DMS53 (cell line): Measurements from ENCODE around the gene CEP83.
"Not testable (repeated sequence)": the region's sequence is repeated elsewhere in the genome, so short reads cannot be mapped to it uniquely, and the experiment has no call there.

Experiments used
- DNase-seq: peaks from one replicate; lab custom pipeline; 2025; lab: John Stamatoyannopoulos, UW

Gene CEP83

GRCh38 chr12:94459728-94460615 is at the start of gene CEP83:
Gene CEP83 (minus strand): TSS chr12:94459867. CDS start chr12:94412490, 47,377 bp downstream.
- peak; percentile 98 for DNase-seq

GRCh38 chr12:94509317-94509716 is 49.6 kb upstream of the CEP83 start:
- DNase-seq = no peak

DNA sequence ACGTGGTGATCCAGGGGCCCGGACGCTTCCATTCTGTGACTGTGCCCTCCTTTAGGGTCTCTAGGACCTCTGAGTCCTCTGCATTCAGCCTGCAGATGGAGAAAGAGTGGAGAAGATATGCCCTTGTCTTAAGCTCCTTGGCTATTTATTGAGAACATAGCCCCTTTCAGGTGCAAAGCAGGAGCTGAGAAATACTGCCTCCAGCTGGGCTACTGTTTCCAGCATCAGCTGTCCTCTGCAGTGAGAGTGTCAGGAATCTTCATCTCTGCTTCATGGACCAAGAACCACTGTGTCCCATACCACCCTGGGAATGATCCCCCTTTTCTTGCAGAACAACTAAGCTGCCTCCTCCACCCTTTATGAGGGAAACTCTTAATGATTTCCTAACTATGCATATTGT is 47.8 kb upstream of the CEP83 start:
- DNase-seq = no peak

DNA sequence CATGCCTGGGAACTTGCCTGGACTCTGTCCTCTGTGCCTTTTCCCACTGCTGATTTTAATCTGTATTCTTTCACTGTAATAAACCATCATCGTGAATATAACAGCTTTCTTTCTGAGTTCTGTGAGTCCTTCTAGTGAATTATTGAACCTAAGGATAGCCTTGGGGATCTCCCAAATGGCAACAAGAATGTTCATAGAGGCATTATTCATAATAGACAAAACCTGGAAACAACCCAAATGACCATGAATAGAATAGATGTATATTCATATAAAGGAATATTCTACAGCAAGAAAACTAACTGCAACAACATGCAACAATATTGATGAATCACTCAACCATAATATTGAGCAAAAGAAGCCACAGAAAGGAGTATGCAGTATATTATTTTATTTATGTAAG is 44.7 kb upstream of the CEP83 start:
- DNase-seq = no peak

GRCh38 chr12:94503619-94504018 is 44.0 kb upstream of the CEP83 start:
- DNase-seq = no peak

DNA sequence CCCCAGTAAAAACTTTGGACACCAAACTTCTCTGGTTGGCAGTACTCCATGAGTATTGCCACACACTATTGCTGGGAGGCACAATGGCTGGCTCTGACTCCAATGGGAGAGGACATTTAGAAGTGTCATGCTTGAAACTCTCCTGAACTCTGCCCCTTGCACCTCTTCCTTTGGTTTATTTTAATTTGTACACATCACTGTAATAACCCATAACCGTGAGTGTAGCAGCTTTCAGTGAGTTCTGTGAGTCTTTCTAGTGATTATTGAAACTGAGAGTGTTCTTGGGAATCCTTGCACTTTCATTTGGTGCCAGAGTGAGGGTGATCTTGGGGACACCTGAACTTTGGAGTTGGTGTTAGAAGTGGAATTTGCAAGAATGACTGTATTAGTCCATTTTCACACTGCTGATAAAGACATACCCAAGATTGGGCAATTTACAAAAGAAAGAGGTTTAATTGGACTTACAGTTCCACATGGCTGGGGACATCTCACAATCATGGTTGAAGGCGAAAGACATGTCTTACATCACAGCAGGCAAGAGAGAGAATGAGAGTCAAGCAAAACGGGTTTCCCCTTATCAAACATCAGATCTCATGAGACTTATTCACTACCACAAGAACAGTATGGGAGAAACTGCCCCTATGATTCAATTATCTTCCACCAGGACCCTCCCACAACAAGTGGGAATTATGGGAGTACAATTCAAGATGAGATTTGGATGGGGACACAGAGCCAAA is 41.3 kb upstream of the CEP83 start:
- DNase-seq = no peak

GRCh38 chr12:94498698-94499097 is 39.0 kb upstream of the CEP83 start:
- DNase-seq = no peak

DNA sequence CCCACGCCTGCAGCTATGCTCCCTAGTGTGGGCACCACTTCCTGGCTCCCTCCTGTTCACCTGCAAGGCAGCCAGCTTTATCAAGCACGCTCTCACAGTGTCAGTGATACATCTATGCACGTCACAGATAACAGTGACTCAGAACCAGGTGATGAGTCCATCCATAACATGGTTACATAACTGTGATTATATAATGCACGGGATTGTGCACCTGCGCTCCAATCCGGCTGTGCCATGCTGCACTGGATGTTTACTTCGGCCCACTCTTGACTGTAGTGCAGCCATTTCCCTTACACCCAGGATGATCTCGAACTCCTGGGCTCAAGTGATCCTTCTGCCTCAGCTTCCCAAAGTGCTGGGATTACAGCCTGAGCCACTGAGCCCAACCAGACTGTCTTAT is 38.4 kb upstream of the CEP83 start:
- peak; percentile 84 for DNase-seq

- DNase-seq = no peak
Observed at GRCh38 chr12:94495445-94496115, 35.9 kb upstream of the CEP83 start.

DNA sequence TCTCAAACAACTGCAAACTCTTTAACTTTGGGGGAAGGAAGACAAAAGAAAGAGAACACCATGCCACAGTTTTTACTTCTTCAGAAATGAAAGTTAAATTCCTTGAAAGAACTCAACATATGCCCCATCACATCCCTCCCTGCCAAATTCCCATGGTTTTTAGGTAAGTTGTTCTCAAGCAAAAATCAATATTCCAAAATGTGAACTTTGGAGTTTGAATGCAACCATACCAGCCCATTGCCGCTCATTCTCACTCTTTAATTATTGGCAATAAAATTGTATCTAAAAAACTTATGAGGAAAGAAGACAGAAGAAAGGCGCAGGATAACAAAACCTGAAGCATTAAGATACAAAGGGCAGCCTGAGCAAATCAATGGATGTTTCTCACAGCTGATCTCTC is 31.8 kb upstream of the CEP83 start:
- DNase-seq = no peak

DNA sequence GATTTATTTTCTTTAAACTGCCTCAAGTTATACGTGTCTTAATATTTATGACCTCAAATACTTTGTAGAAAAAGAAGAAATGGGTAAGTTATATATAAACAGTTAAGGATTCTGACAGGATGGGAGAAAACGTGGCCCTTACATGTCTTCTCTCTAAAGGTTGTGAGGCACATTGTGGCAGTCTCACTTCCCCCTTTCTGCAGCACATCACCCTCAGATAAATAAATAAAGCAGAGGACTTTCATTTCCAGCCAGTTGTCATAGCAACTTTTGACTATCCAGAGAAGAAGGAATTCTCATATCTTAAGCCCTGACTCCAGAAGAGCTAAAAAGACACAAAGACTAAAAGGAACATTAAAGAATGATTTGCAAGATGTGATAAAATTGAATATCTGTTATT is 28.8 kb upstream of the CEP83 start:
- peak; percentile 36 for DNase-seq

GRCh38 chr12:94481734-94482133 is 22.1 kb upstream of the CEP83 start:
- no peak for DNase-seq

- no peak for DNase-seq
Observed at GRCh38 chr12:94469522-94469921, 9.9 kb upstream of the CEP83 start.

- DNase-seq = peak; percentile 56
Observed at GRCh38 chr12:94460616-94460959, 921 bp upstream of the CEP83 start.

GRCh38 chr12:94458877-94459727 is 565 bp downstream of the CEP83 start:
- peak; percentile 90 for DNase-seq

DNA sequence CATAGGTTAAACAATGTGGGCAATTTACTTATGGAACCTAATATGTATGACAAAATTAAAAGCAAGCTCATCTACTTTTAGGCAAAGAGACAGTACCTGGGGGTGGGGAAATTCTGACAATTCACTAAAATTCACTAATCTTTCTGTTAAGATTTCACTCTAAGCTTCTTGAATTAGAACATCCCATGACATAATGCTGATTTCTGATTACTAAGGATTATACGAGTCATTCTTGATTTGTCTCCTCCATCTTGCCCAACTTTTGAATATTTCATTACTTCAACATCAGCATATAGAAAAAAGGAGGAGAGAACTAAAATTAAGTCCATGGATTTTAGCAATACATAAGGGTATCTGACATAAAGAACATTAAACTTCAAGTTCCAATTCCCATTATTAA is 2.4 kb downstream of the CEP83 start:
- no peak for DNase-seq

- DNase-seq = not testable (repeated sequence)
Observed at GRCh38 chr12:94454318-94454717, 5.3 kb downstream of the CEP83 start.

DNA sequence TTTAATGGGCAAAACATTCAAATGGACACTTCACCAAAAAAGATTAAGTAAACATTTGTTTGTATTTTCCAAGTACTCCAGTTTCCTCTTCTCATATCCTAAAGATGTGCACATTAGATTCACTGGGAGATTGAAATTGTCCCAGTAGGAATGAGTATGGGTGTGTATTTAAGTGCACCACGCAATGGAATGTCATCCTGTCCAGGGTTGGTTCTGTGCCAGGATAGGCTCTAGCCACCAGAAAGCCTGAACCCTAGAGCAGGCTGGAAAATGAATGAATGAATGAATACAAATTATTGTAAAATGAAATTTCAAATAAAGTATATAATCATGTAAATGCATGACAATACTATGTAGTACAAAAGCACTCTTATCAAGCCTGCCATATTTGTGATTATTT is 14.0 kb downstream of the CEP83 start:
- DNase-seq = no peak

DNA sequence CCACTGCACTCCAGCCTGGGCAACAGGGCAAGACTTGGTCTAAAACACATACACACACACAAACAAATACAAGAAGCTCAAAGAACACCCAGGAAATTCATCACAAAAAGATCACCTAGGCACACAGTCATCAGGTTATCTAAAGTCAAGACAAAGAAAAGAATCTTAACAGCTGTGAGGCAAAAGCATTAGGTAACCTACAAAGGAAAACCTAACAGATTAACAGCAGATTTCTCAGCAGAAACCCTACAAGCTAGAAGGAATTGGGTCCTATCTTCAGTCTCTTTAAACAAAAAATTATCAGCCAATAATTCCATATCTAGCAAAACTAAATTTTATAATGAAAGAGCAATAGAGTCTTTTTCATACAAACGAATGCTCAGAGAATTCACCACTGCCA is 22.4 kb downstream of the CEP83 start:
- DNase-seq = no peak

GRCh38 chr12:94435511-94435927 is 24.1 kb downstream of the CEP83 start:
- no peak for DNase-seq

DNA sequence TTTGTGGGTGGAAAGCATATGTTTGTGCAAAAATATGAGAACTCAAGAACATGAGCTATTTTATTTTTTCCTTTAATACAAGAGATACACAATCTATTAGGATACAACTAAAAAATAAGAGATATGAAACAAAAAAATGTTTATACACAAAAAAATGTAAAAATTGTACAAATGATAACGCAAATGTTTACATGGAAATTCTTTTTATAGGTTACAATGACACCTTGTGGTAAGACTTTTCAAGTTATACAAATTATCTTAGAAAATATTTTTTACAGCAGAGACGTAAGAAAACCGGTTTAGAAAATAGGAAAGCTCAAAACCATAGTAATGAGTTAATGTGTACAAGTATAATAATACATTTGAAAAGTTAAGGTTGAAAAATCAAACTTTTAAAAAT is 25.5 kb downstream of the CEP83 start:
- DNase-seq = peak; percentile 27

DNA sequence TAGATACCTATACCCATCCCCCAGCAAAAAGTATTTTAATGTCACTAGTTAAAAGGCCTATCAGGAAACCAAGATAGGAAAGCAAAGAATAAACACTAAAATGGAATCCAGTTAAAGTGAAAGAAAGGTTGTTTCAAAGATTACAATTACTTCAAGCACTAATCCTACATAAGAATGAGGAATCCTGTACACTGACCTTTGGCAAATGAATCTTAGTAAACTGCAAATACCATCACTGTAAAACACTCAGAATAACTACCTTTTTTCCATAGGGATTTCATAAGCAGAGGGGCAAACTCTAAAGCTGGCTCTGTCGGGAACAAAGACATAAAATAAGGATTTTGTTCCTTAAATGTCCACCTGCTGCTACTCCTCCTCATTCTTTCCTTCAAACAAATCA is 25.9 kb downstream of the CEP83 start:
- no peak for DNase-seq
